Erythroblast (primary cell): ENCODE results near the gene REPIN1.

Source experiments
- GATA1 ChIP-seq: IDR thresholded peaks from 2 replicates; pipeline ENCODE4 v1.6.1; 2011; ENCODE audit warnings: low read depth, mild to moderate bottlenecking, control low read depth, low read length, moderate library complexity
- POLR2A ChIP-seq: IDR thresholded peaks from 2 replicates; pipeline ENCODE4 v1.6.1; 2011; ENCODE audit warnings: mild to moderate bottlenecking, low read length

GRCh38 chr7:150403376-150404171 lies 35.0 kb downstream of the REPIN1 start:
- TF ChIP-seq POLR2A, result no peak
- no peak for TF ChIP-seq GATA1
